K562 treated with DMSO at 1 percent for 4 hours (cell line): Measurements from ENCODE around the gene SFXN2. TPM values are rescaled to one million over a fixed set of nuclear protein-coding genes. Genes with fewer than 3 reads are reported as not detected.

Experiments used
- total RNA-seq: library from RNA; unstranded; fragments of 300-600 nt; gene quantifications from 2 replicates; pipeline ENCODE4 v1.2.3, GENCODE V29; 2022; ENCODE audit not compliant: insufficient read depth

Gene SFXN2
- 2.2 and 3.3 TPM in 2 replicates for total RNA-seq

GRCh38 chr10:102714621-102715455 is at the start of gene SFXN2:
Gene SFXN2, plus strand, starts transcription at chr10:102714636. Its CDS starts 12,001 bp downstream, at chr10:102726637.

GRCh38 chr10:102713814-102714620 is 419 bp upstream of the SFXN2 start, which contains the start of gene ARL3:
Gene ARL3, minus strand, starts transcription at chr10:102714397. Its CDS starts 122 bp downstream, at chr10:102714275.

DNA sequence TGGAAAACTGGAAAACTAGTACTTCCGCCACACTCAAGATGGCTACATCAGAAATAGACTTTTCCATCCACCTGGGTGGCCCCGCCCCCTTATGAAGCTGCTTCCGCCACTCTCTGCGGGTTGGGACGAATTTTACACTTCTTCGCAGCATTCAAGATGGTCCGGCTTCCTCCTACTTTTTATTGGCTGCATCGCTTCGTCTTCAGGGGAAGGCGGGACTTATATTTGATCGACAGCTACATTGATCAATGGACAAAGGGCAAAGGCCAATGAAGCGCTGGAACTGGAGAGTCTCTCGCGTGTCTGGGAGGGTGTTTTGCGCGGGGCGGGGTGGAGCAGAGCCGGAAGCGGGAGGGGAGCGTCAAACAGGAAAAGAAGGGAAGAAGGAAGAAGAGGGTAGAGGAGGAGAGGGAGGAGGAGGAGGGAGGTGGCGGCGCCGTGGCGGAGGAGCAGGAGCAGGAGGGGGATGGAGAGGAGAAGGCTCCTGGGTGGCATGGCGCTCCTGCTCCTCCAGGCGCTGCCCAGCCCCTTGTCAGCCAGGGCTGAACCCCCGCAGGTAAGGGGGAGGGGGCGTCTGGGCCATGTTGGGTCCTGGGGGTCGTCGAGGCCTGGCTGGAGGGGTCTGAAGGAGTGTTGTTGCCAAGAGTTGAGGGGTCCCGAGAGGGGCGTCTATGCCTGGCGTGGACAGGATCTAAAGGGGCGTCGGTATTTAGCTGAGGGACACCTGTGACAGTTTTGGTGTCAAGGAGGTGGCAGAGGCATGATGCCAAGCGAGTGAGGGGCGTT is 29.3 kb downstream of the SFXN2 start, which contains the start of gene WBP1L:
TSS of gene WBP1L (plus strand) at position 361 of the 786 bp plus-strand sequence. CDS start at position 467, 106 bp downstream.

Other genes with a start within 250 kb of the SFXN2 start
- gene ACTR1A, start 211.9 kb upstream of the SFXN2 start, total RNA-seq, result 38.2 and 39.1 TPM in 2 replicates
- 8.2 and 9.7 TPM in 2 replicates for gene SUFU, start 210.7 kb upstream of the SFXN2 start, total RNA-seq
- 16.8 and 18.5 TPM in 2 replicates for gene TRIM8, start 70.2 kb upstream of the SFXN2 start, total RNA-seq
- 3.8 and 4.1 TPM in 2 replicates for gene ARL3, start 239 bp upstream of the SFXN2 start, total RNA-seq
- gene WBP1L, start 29.3 kb downstream of the SFXN2 start, total RNA-seq, result 19.5 and 21.1 TPM in 2 replicates
- not detected in 2 replicates for gene CYP17A1, start 122.8 kb downstream of the SFXN2 start, total RNA-seq
- 3.6 and 5.2 TPM in 2 replicates for gene BORCS7, start 139.6 kb downstream of the SFXN2 start, total RNA-seq
- gene AS3MT, start 154.8 kb downstream of the SFXN2 start, total RNA-seq, result 0.70 and 0.84 TPM in 2 replicates
- 3.8 and 7.7 TPM in 2 replicates for gene CNNM2, start 203.7 kb downstream of the SFXN2 start, total RNA-seq